OCI-LY1 (cell line): Measurements from ENCODE around the gene ZBTB17.
A peak's percentile ranks its signal among the peaks of the same experiment; 100 is the strongest.

Experiments
- H2AFZ ChIP-seq: fragments of 200-600 bp; sonication (generic), shearing (Covaris generic); 2 replicates; pipeline ENCODE4 v1.6.0; 2014; ENCODE audit warnings: antibody characterized with exemption, mild to moderate bottlenecking, low read length
- H3F3A ChIP-seq: fragments of 200-600 bp; sonication (generic), shearing (Covaris generic); 2 replicates; pipeline ENCODE4 v1.6.0; 2014; ENCODE audit warnings: mild to moderate bottlenecking, antibody characterized with exemption, low read length, moderate library complexity; ENCODE audit not compliant: insufficient read depth
- H3K27ac ChIP-seq: fragments of 200-600 bp; sonication (generic); 2 replicates; pipeline ENCODE4 v1.5.1; 2014; ENCODE audit warnings: low read length, mixed run types, mild to moderate bottlenecking, low read depth; ENCODE audit not compliant: poor library complexity, severe bottlenecking
- H3K27me3 ChIP-seq: fragments of 200-600 bp; sonication (generic); 2 replicates; pipeline ENCODE4 v1.6.0; 2014; ENCODE audit warnings: antibody characterized with exemption, mild to moderate bottlenecking, low read length, moderate library complexity; ENCODE audit not compliant: insufficient read depth
- H3K36me3 ChIP-seq: fragments of 200-600 bp; sonication (generic); 2 replicates; pipeline ENCODE4 v1.6.1; 2014; ENCODE audit warnings: mild to moderate bottlenecking, antibody characterized with exemption, low read length, moderate library complexity, mixed read lengths; ENCODE audit not compliant: insufficient read depth
- H3K4me1 ChIP-seq: fragments of 200-600 bp; sonication (generic); 2 replicates; pipeline ENCODE4 v1.5.1; 2014; ENCODE audit warnings: mild to moderate bottlenecking, low read length, moderate library complexity; ENCODE audit not compliant: insufficient read depth, severe bottlenecking
- H3K4me2 ChIP-seq: fragments of 200-600 bp; sonication (generic), shearing (Covaris generic); 2 replicates; pipeline ENCODE4 v1.6.1; 2014; ENCODE audit warnings: low read length
- H3K4me3 ChIP-seq: fragments of 200-600 bp; sonication (generic); 2 replicates; pipeline ENCODE4 v1.5.1; 2014; ENCODE audit warnings: low read length, low read depth, mild to moderate bottlenecking, mixed read lengths; ENCODE audit not compliant: poor library complexity, severe bottlenecking
- H3K79me2 ChIP-seq: fragments of 200-600 bp; shearing (Covaris generic); 2 replicates; pipeline ENCODE4 v1.6.1; 2016; ENCODE audit warnings: mixed run types, low read length, mixed read lengths; ENCODE audit not compliant: insufficient read depth
- H3K9ac ChIP-seq: fragments of 200-600 bp; sonication (generic), shearing (Covaris generic); 2 replicates; pipeline ENCODE4 v1.6.1; 2014; ENCODE audit warnings: mild to moderate bottlenecking, low read length, mixed read lengths
- H3K9me2 ChIP-seq: fragments of 200-600 bp; sonication (generic), shearing (Covaris generic); 2 replicates; pipeline ENCODE4 v1.6.1; 2014; ENCODE audit warnings: low read depth, mild to moderate bottlenecking, low read length, mixed read lengths
- H3K9me3 ChIP-seq: fragments of 200-600 bp; shearing (Covaris generic); 2 replicates; pipeline ENCODE4 v1.6.1; 2014; ENCODE audit warnings: low read length, mixed read lengths
- H4K20me1 ChIP-seq: fragments of 200-600 bp; sonication (generic), shearing (Covaris generic); 2 replicates; pipeline ENCODE4 v1.6.0; 2016; ENCODE audit warnings: mild to moderate bottlenecking, low read length; ENCODE audit not compliant: insufficient read depth
- EZH2 ChIP-seq: fragments of 200-600 bp; sonication (generic), shearing (Covaris generic); IDR thresholded peaks from 2 replicates; pipeline ENCODE4 v1.8.0; 2017; ENCODE audit warnings: borderline replicate concordance, mixed run types, mild to moderate bottlenecking, antibody characterized with exemption, low read length, moderate library complexity, mixed read lengths
- TF ChIP-seq, protein P1 (sequence below): fragments of 200-600 bp; sonication (generic), shearing (Covaris generic); IDR thresholded peaks from 2 replicates; pipeline ENCODE4 v1.5.1; 2017; ENCODE audit warnings: mild to moderate bottlenecking, antibody characterized with exemption, low read length, moderate library complexity, mixed read lengths

ZBTB17 gene

GRCh38 chr1:16014509-16015482 is 38.9 kb upstream of the ZBTB17 start:
- peaks cover under 1% of the 10 kb centered on the region; the same call in 1 of the 2 replicates for H3K27me3 ChIP-seq
- H3K9me2 ChIP-seq = no peaks in the 10 kb centered on the region
- no peak overlapping the region for H2AFZ ChIP-seq
- no peak overlapping the region for H3K27ac ChIP-seq
- TF ChIP-seq EZH2 = no peak
- TF ChIP-seq, protein P1, sequence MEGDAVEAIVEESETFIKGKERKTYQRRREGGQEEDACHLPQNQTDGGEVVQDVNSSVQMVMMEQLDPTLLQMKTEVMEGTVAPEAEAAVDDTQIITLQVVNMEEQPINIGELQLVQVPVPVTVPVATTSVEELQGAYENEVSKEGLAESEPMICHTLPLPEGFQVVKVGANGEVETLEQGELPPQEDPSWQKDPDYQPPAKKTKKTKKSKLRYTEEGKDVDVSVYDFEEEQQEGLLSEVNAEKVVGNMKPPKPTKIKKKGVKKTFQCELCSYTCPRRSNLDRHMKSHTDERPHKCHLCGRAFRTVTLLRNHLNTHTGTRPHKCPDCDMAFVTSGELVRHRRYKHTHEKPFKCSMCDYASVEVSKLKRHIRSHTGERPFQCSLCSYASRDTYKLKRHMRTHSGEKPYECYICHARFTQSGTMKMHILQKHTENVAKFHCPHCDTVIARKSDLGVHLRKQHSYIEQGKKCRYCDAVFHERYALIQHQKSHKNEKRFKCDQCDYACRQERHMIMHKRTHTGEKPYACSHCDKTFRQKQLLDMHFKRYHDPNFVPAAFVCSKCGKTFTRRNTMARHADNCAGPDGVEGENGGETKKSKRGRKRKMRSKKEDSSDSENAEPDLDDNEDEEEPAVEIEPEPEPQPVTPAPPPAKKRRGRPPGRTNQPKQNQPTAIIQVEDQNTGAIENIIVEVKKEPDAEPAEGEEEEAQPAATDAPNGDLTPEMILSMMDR = no peak
- H3K9me3 ChIP-seq = no peaks in the 10 kb centered on the region
- peak overlapping the region; percentile 33 for H3K4me2 ChIP-seq
- peaks cover 24% of the 10 kb centered on the region for H3K4me1 ChIP-seq
- no peaks in the 10 kb centered on the region for H3K79me2 ChIP-seq
- no peak overlapping the region for H3K4me3 ChIP-seq
- no peaks in the 10 kb centered on the region for H3K36me3 ChIP-seq
- no peaks in the 10 kb centered on the region for H3F3A ChIP-seq
- no peaks in the 10 kb centered on the region for H4K20me1 ChIP-seq
- no peak overlapping the region; the same call in 1 of the 2 replicates for H3K9ac ChIP-seq

DNA sequence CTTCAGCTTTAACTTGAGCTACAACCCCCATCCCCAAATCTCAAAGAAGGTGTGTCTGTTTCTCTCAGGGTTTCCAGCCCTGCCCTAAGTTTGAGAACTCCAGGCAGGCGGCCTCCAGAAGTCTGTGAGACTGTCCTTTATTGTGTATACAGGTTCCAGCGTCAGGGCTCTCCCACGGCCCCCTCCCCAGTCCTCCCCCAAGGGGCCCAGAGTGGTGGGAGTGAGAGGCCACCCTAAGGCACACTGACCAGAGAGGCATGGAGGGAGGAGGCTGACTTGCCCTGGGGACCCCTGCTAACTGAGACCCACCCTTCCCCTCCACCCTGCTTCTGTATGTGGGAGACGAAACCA is 38.0 kb upstream of the ZBTB17 start:
- Histone ChIP-seq H3K27ac (no peak overlapping the region), H3K4me3 (no peak overlapping the region)

DNA sequence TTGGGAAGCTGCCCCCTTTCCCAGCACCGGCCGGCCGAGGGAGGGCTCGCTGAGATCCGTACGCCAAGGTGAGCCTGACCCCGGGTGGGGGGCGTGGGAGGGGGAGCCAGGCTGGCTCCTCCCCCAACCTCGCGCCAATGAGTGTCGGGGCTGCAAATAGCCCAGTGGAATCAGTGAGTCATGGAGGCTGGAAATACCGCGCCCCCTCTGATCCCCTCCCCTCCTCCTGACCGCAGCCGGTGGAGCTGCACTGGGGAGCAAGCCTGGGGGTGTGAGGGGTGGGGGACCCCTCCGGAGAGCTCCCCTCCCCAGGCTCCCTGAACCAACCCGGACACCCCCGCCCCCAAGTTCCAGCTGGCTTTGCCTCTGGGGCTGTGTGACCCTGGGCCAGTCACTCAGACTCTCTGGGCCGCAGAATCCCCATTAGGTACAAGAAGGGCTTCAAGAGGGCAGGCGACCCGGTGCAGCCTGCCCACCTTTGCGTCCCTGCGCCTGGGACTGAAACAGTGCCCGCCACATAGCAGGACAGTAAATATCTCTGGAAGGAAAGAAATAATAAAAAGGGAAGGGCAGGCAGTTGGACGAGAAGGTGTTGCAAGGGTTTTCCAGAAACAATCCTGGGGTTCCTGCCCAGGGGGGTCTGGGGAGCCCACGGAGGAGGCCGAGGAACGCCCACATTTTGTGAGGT is 37.5 kb upstream of the ZBTB17 start:
- TF ChIP-seq, protein P1 = no peak
- TF ChIP-seq EZH2 = no peak
- H3K9me2 ChIP-seq = no peaks in the 10 kb centered on the region
- no peak overlapping the region for H2AFZ ChIP-seq
- no peaks in the 10 kb centered on the region; the same call in 1 of the 2 replicates for H3K27me3 ChIP-seq
- H3K36me3 ChIP-seq = no peaks in the 10 kb centered on the region
- H3K9me3 ChIP-seq = no peaks in the 10 kb centered on the region
- peaks cover 24% of the 10 kb centered on the region for H3K4me1 ChIP-seq
- no peaks in the 10 kb centered on the region for H4K20me1 ChIP-seq
- H3K79me2 ChIP-seq = no peaks in the 10 kb centered on the region
- H3K9ac ChIP-seq = peak overlapping the region; percentile 28; the same call in 1 of the 2 replicates
- peak overlapping the region; percentile 42 for H3K4me3 ChIP-seq
- H3F3A ChIP-seq = no peaks in the 10 kb centered on the region
- peak overlapping the region; percentile 61 for H3K4me2 ChIP-seq
- H3K27ac ChIP-seq = no peak overlapping the region

More for the DNA sequence above, 38.0 kb upstream of the ZBTB17 start:
- H3F3A ChIP-seq = no peaks in the 10 kb centered on the region
- no peak overlapping the region for H3K4me2 ChIP-seq
- H3K36me3 ChIP-seq = no peaks in the 10 kb centered on the region
- H3K4me1 ChIP-seq = peaks cover 24% of the 10 kb centered on the region
- no peaks in the 10 kb centered on the region; the same call in 1 of the 2 replicates for H3K27me3 ChIP-seq
- H3K79me2 ChIP-seq = no peaks in the 10 kb centered on the region
- no peaks in the 10 kb centered on the region for H3K9me2 ChIP-seq
- TF ChIP-seq EZH2 = no peak
- no peaks in the 10 kb centered on the region for H3K9me3 ChIP-seq
- no peak overlapping the region for H3K9ac ChIP-seq
- no peaks in the 10 kb centered on the region for H4K20me1 ChIP-seq
- no peak overlapping the region for H2AFZ ChIP-seq
